Brain microvascular endothelial cell (primary cell): ENCODE data around the gene IGF2BP1.

ENCODE experiments used
- DNase-seq: peaks from one replicate; pipeline ENCODE4 v3.0.0-alpha.2; 2020
- H3K27ac ChIP-seq: fragments of 250-450 bp; sonication (Bioruptor Pico); 2 replicates; pipeline ENCODE4 v1.5.1; 2020; ENCODE audit warnings: mild to moderate bottlenecking, moderate library complexity
- H3K27me3 ChIP-seq: fragments of 250-450 bp; sonication (Bioruptor Pico); replicated peaks from 2 replicates; pipeline ENCODE4 v1.5.1; 2020; ENCODE audit warnings: mild to moderate bottlenecking
- H3K36me3 ChIP-seq: fragments of 250-450 bp; sonication (Bioruptor Pico); replicated peaks from 2 replicates; pipeline ENCODE4 v1.5.1; 2020; ENCODE audit warnings: mild to moderate bottlenecking
- H3K4me3 ChIP-seq: 2 replicates; pipeline ENCODE4 v1.5.1; 2011; ENCODE audit warnings: low read depth, mild to moderate bottlenecking, control low read depth, low read length, moderate library complexity
- CTCF ChIP-seq: IDR thresholded peaks from 2 replicates; pipeline ENCODE4 v1.5.1; 2011; ENCODE audit warnings: low read depth, mild to moderate bottlenecking, moderate library complexity, low read length, control low read depth, inconsistent platforms; ENCODE audit errors: missing control alignments
- in situ Hi-C: cut with HindIII; loops from 2 replicates; pipeline ENCODE4 v1.10.0; 2017; ENCODE audit warnings: low sequenced_read_pairs, low pct_ligation_motif_present

Gene IGF2BP1

GRCh38 chr17:48997103-48997826, at the start of gene IGF2BP1:
TSS of gene IGF2BP1 (plus strand) at chr17:48997385. CDS start at chr17:48997746, 361 bp downstream.
- H3K36me3 ChIP-seq: no peaks in the 10 kb centered on the region
- H3K27me3 ChIP-seq: peaks cover 9% of the 10 kb centered on the region
- TF ChIP-seq CTCF: no peak
- in situ Hi-C loops: no loop called here
- peak; percentile 61 for DNase-seq
- peak within 1 kb of the TSS; percentile 93 for H3K4me3 ChIP-seq
- H3K27ac ChIP-seq: peak within 1 kb of the TSS; percentile 59

GRCh38 chr17:48951572-48951971, 45.6 kb upstream of the IGF2BP1 start:
- H3K27me3 ChIP-seq: no peaks in the 10 kb centered on the region
- H3K36me3 ChIP-seq: no peaks in the 10 kb centered on the region
- no peak for DNase-seq
- TF ChIP-seq CTCF: no peak
- no peak overlapping the region for H3K27ac ChIP-seq
- in situ Hi-C loops: no loop called here
- H3K4me3 ChIP-seq: no peak overlapping the region

DNA sequence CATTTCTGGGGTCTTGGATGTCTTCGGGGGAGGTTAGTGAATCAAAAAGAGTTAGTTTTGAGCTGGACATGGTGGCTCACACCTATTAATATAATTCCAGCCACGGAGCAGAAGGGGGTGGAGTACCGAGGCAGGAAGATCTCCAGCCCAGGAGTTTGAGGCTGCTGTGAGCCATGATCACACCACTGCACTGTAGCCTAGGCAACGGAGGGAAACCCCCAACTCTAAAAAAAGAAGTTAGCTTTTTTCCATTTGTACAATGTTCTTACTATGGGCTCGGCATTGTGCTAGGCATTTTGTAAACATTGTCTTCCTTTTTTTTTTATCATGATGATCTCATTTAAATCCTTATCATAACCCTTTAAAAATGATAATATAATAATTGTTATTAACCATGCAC, 44.3 kb upstream of the IGF2BP1 start:
- peak; percentile 22 for DNase-seq
- Histone ChIP-seq H3K36me3 (no peaks in the 10 kb centered on the region), H3K4me3 (no peak overlapping the region), H3K27me3 (no peaks in the 10 kb centered on the region), H3K27ac (no peak overlapping the region)
- no peak for TF ChIP-seq CTCF
- in situ Hi-C loops: no loop called here

DNA sequence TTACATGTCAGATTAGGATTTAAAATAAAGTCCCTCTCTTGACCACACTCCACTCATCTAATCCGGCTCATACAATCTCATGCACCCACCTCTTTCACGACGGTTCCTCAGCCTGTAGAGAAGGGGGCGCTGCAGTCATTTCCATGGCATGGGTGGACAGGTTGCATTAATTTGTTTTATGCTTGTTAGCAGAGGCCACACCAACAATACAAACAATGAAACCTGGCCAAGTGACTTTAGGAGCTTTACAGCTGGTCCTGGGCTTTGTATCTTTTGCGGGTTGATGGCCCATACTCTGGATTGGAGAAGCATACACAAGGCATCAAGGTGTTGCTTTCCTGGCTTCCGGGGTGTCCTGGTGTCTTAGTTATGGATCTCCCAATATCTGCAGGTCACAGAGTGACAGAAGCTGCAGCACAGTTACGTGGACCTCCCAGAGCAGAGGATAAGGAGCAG, 42.9 kb upstream of the IGF2BP1 start:
- Histone ChIP-seq H3K27ac (no peak overlapping the region), H3K36me3 (no peaks in the 10 kb centered on the region), H3K4me3 (no peak overlapping the region), H3K27me3 (no peaks in the 10 kb centered on the region)
- peak; percentile 85 for TF ChIP-seq CTCF
- in situ Hi-C loops: no loop called here
- DNase-seq: peak; percentile 40

- in situ Hi-C loops: no loop called here
- H3K4me3 ChIP-seq: no peak overlapping the region
- H3K36me3 ChIP-seq: no peaks in the 10 kb centered on the region
- H3K27ac ChIP-seq: no peak overlapping the region
- no peaks in the 10 kb centered on the region for H3K27me3 ChIP-seq
- TF ChIP-seq CTCF: no peak
- no peak for DNase-seq
These were observed 36.2 kb upstream of the IGF2BP1 start for GRCh38 chr17:48960834-48961515.
